ENCODE data around the gene PPARA. TPM values are rescaled to one million over a fixed set of nuclear protein-coding genes. Genes with fewer than 3 reads are reported as not detected.

PPARA gene
- total and polyA plus RNA-seq, 2 of the 4 experiments (the other 2 are of a cell fraction): 3.1 to 7.0 TPM

GRCh38 chr22:46150655-46151477, 540 bp downstream of the PPARA start (continued):
- TF ChIP-seq CTCF (conservative IDR thresholded peaks at IDR 0.05; ENCODE audit: low read depth, low read length) (no peak), MAZ (IDR thresholded peaks at IDR 0.05; ENCODE audit: borderline replicate concordance, low read depth, low read length) (no peak)

- Histone ChIP-seq H2BK5ac (ENCODE audit: low read depth, low read length, poor library complexity, severe bottlenecking) (no peak overlapping the region), H3K4me3 (ENCODE audit: insufficient read depth, low read depth, low read length) (no peak overlapping the region), H3K9ac (ENCODE audit: low read depth, low read length) (no peak overlapping the region), H2BK15ac (ENCODE audit: low read depth, low read length) (no peak overlapping the region), H3K9me3 (ENCODE audit: control insufficient read depth, insufficient read depth, low read length) (no peaks in the 10 kb centered on the region), H2AK9ac (replicated peaks; ENCODE audit: low read depth, low read length, poor library complexity) (no peak overlapping the region), H3K4ac (ENCODE audit: low read depth, low read length) (no peak overlapping the region), H2BK120ac (ENCODE audit: low read depth, low read length) (no peak overlapping the region), H3K56ac (ENCODE audit: extremely low read depth, insufficient read depth, low read length) (no peak overlapping the region), H2BK20ac (ENCODE audit: low read depth, low read length) (no peak overlapping the region), H4K91ac (ENCODE audit: insufficient read depth, low read depth, low read length) (no peak overlapping the region), H3K18ac (ENCODE audit: low read depth, low read length) (no peak overlapping the region), H4K5ac (ENCODE audit: low read depth, low read length) (no peak overlapping the region), H3K4me2 (ENCODE audit: low read depth, low read length) (no peak overlapping the region), H3K23ac (ENCODE audit: low read depth, low read length) (no peak overlapping the region), H3K27ac (ENCODE audit: insufficient read depth, low read length) (no peak overlapping the region), H3K36me3 (ENCODE audit: control insufficient read depth, insufficient read depth, low read length) (peaks cover 15% of the 10 kb centered on the region), H3K14ac (replicated peaks; ENCODE audit: low read depth, low read length) (no peak overlapping the region), H4K8ac (ENCODE audit: low read depth in 2 of 2, low read length in 2 of 2) (no peak overlapping the region), H3K27me3 (ENCODE audit: control insufficient read depth, insufficient read depth, low read length) (peaks cover 16% of the 10 kb centered on the region), H4K20me1 (ENCODE audit: insufficient read depth, low read length) (peaks cover 16% of the 10 kb centered on the region), H3K79me1 (ENCODE audit: low read depth in 1 of 2, low read length in 2 of 2) (peaks cover 16 to 35% of the 10 kb centered on the region in 2 experiments), H3K9me1 (ENCODE audit: insufficient read depth, low read length) (0 out of 2 replicates have a peak, but pooled peaks cover 5% of the 10 kb centered on the region), H3K4me1 (ENCODE audit: control insufficient read depth, insufficient read depth, low read length) (peaks cover 3% of the 10 kb centered on the region), H2AK5ac (ENCODE audit: low read depth, low read length) (no peak overlapping the region), H2AFZ (replicated peaks; ENCODE audit: low read length, poor library complexity) (no peak overlapping the region)
- intact Hi-C loops (cut with micrococcal nuclease) (no loop called here), dilution Hi-C loops (cut with HindIII; ENCODE audit: low sequenced_read_pairs, unreplicated experiment) (no loop called here), in situ Hi-C loops (cut with MboI; ENCODE audit: low sequenced_read_pairs) (no loop called here)
- ATAC-seq (ENCODE audit: low read depth) (no peak), DNase-seq (no peak)
- ChIA-PET POLR2A (ENCODE audit: unreplicated experiment) (no interaction called here), CTCF (no interaction called here)
- no peak for TF ChIP-seq BHLHE40 (IDR thresholded peaks at IDR 0.05; ENCODE audit: low read depth, low read length)
- no peak for TF ChIP-seq FOS (IDR thresholded peaks at IDR 0.05; ENCODE audit: low read depth, low read length)
- TF ChIP-seq NFE2L2 (IDR thresholded peaks at IDR 0.05; ENCODE audit: low read depth, low read length): no peak
- TF ChIP-seq RFX5 (IDR thresholded peaks at IDR 0.05; ENCODE audit: low read depth, low read length): no peak
- no CpG with 5 or more reads among the region's 3 CpGs for WGBS, 2 experiments (ENCODE audit: extremely low coverage in 2 of 2, insufficient read length in 1 of 2)
- BruUV-seq (replicated peaks): no TSS peak
Observed at GRCh38 chr22:46153930-46154329, 3.6 kb downstream of the PPARA start.

All from IMR-90 (cell line).